Natural killer cell (primary cell): Measurements from ENCODE around the gene MUSTN1. TPM values are rescaled to one million over a fixed set of nuclear protein-coding genes. Genes with fewer than 3 reads are reported as not detected.

Experiments used
- ATAC-seq, 3 donors: fragments of 150-1000 bp in 2 of 3; fragments of 200-7000 bp in 1 of 3; cut with Tn5 transposase; 1 replicate in 1 of 3; 2 replicates in 2 of 3; pipeline ENCODE4 v1.10.0; 2021; ENCODE audit warnings: mild to moderate bottlenecking in 2 of 3, moderate library complexity in 2 of 3
- DNase-seq, 2 donors: peaks; one replicate each; pipeline versions ENCODE4 v3.0.0 to v3.0.0-alpha.2; 2013 to 2021; ENCODE audit warnings: mixed read lengths in 1 of 2
- H3K27ac ChIP-seq: one replicate; pipeline ENCODE4 v1.5.1; 2013; ENCODE audit warnings: mild to moderate bottlenecking, low read length
- H3K27me3 ChIP-seq: one replicate; pipeline ENCODE4 v1.6.1; 2013; ENCODE audit warnings: low read length; ENCODE audit not compliant: control insufficient read depth, insufficient read depth
- H3K36me3 ChIP-seq: one replicate; pipeline ENCODE4 v1.6.1; 2013; ENCODE audit warnings: low read length; ENCODE audit not compliant: control insufficient read depth, insufficient read depth
- H3K4me1 ChIP-seq: one replicate; pipeline ENCODE4 v1.6.1; 2013; ENCODE audit warnings: low read length; ENCODE audit not compliant: control insufficient read depth, insufficient read depth
- H3K4me3 ChIP-seq: one replicate; pipeline ENCODE4 v1.5.1; 2013; ENCODE audit warnings: low read length
- H3K9me3 ChIP-seq: one replicate; pipeline ENCODE4 v1.6.1; 2013; ENCODE audit warnings: low read length; ENCODE audit not compliant: control insufficient read depth, insufficient read depth
- H3K27ac Mint-ChIP-seq, 2 donors: one replicate each; pipeline ENCODE4 v1.8.0; 2022; ENCODE audit warnings: mild to moderate bottlenecking in 2 of 2, mixed read lengths in 2 of 2, moderate library complexity in 1 of 2
- H3K27me3 Mint-ChIP-seq, 2 donors: one replicate each; pipeline ENCODE4 v1.8.0; 2022; ENCODE audit warnings: low read depth in 2 of 2, mixed read lengths in 2 of 2
- H3K36me3 Mint-ChIP-seq: one replicate; pipeline ENCODE4 v1.8.0; 2022; ENCODE audit warnings: mixed read lengths
- H3K4me1 Mint-ChIP-seq, 2 donors: one replicate each; pipeline ENCODE4 v1.8.0; 2022; ENCODE audit warnings: mixed read lengths in 2 of 2
- H3K4me3 Mint-ChIP-seq: one replicate; pipeline ENCODE4 v1.8.0; 2022; ENCODE audit warnings: mild to moderate bottlenecking, moderate library complexity, mixed read lengths
- H3K9me3 Mint-ChIP-seq, 2 donors: one replicate each; pipeline ENCODE4 v1.8.0; 2022; ENCODE audit warnings: mixed read lengths in 2 of 2
- CTCF ChIP-seq: fragments of 200-600 bp; IDR thresholded peaks from one replicate; pipeline ENCODE4 v1.8.0; 2022; ENCODE audit warnings: antibody characterized with exemption
- WGBS: methylation state at CpG from one replicate; pipeline ENCODE4 v1.1.7; 2013; ENCODE audit warnings: missing lambda C conversion rate; ENCODE audit not compliant: insufficient coverage; 5-methylcytosine and 5-hydroxymethylcytosine counted together
- intact Hi-C: fragments of 100-400 bp; cut with micrococcal nuclease; formaldehyde crosslinking; loops from one replicate; pipeline ENCODE4 v1.14.2; 2022
- total RNA-seq, 4 donors: library from RNA; stranded (reverse); fragments of 120-200 nt in 1 of 4; gene quantifications; one replicate each; pipeline versions ENCODE4 v1.2.3 to v1.2.4, GENCODE V29; 2013 to 2022

Gene MUSTN1
- total RNA-seq, 3 donors from 2014 or later (not counting 1 experiment from before 2014, with no cell fraction given), result 5.3 to 7.7 (median 6.8) TPM

- no peak overlapping the region for H3K27ac ChIP-seq
- no peak overlapping the region for H3K27ac Mint-ChIP-seq
- no peaks in the 10 kb centered on the region for H3K27me3 Mint-ChIP-seq
- no peak for TF ChIP-seq CTCF
- H3K9me3 Mint-ChIP-seq, result no peaks in the 10 kb centered on the region
- WGBS, result 92% methylated on average over 13 of the region's 13 CpGs
- ATAC-seq, result no peak
- no peaks in the 10 kb centered on the region for H3K27me3 ChIP-seq
- no peaks in the 10 kb centered on the region for H3K36me3 Mint-ChIP-seq
- H3K4me3 Mint-ChIP-seq, result no peak overlapping the region
- H3K4me1 Mint-ChIP-seq, result peaks cover 0 to under 1% of the 10 kb centered on the region in 2 donors
- H3K4me1 ChIP-seq, result no peaks in the 10 kb centered on the region
- H3K9me3 ChIP-seq, result no peaks in the 10 kb centered on the region
- H3K4me3 ChIP-seq, result no peak overlapping the region
- intact Hi-C loops, result no loop called here
- H3K36me3 ChIP-seq, result no peaks in the 10 kb centered on the region
- no peak for DNase-seq
Observed at GRCh38 chr3:52790741-52791140, 44.1 kb downstream of the MUSTN1 start.

GRCh38 chr3:52790337-52790736 lies 44.5 kb downstream of the MUSTN1 start:
- Histone ChIP-seq H3K27ac (no peak overlapping the region), H3K4me3 (no peak overlapping the region), H3K4me1 (no peaks in the 10 kb centered on the region), H3K9me3 (no peaks in the 10 kb centered on the region), H3K36me3 (no peaks in the 10 kb centered on the region), H3K27me3 (no peaks in the 10 kb centered on the region)
- Mint-ChIP-seq H3K4me1 (no peaks in the 10 kb centered on the region), H3K36me3 (no peaks in the 10 kb centered on the region), H3K4me3 (no peak overlapping the region), H3K27me3 (no peaks in the 10 kb centered on the region), H3K27ac (no peak overlapping the region), H3K9me3 (no peaks in the 10 kb centered on the region)
- WGBS, result 93% methylated on average over 7 of the region's 7 CpGs
- intact Hi-C loops, result no loop called here
- no peak for TF ChIP-seq CTCF
- no peak for ATAC-seq
- DNase-seq, result no peak

- DNase-seq (no peak), ATAC-seq (no peak)
- Mint-ChIP-seq H3K4me3 (no peak overlapping the region), H3K27ac (no peak overlapping the region), H3K36me3 (no peaks in the 10 kb centered on the region), H3K27me3 (no peaks in the 10 kb centered on the region), H3K9me3 (no peaks in the 10 kb centered on the region), H3K4me1 (no peaks in the 10 kb centered on the region)
- H3K4me1 ChIP-seq, result no peaks in the 10 kb centered on the region
- no peak for TF ChIP-seq CTCF
- no peak overlapping the region for H3K4me3 ChIP-seq
- H3K9me3 ChIP-seq, result no peaks in the 10 kb centered on the region
- intact Hi-C loops, result no loop called here
- 89% methylated on average over 6 of the region's 6 CpGs for WGBS
- H3K27me3 ChIP-seq, result no peaks in the 10 kb centered on the region
- no peaks in the 10 kb centered on the region for H3K36me3 ChIP-seq
- no peak overlapping the region for H3K27ac ChIP-seq
Observed at GRCh38 chr3:52789746-52790040, 45.1 kb downstream of the MUSTN1 start.

- ATAC-seq (no peak), DNase-seq (no peak)
- Mint-ChIP-seq H3K27ac (no peak overlapping the region), H3K9me3 (no peaks in the 10 kb centered on the region), H3K36me3 (no peaks in the 10 kb centered on the region), H3K4me3 (no peak overlapping the region), H3K4me1 (no peaks in the 10 kb centered on the region), H3K27me3 (no peaks in the 10 kb centered on the region)
- Histone ChIP-seq H3K9me3 (no peaks in the 10 kb centered on the region), H3K36me3 (no peaks in the 10 kb centered on the region), H3K27me3 (no peaks in the 10 kb centered on the region), H3K4me3 (no peak overlapping the region), H3K4me1 (no peaks in the 10 kb centered on the region), H3K27ac (no peak overlapping the region)
- 86% methylated on average over 16 of the region's 16 CpGs for WGBS
- intact Hi-C loops, result no loop called here
- TF ChIP-seq CTCF, result no peak
Observed at GRCh38 chr3:52788890-52789745, 45.7 kb downstream of the MUSTN1 start.
